H1 (cell line): ENCODE results near the gene SLC22A8. TPM values are rescaled to one million over a fixed set of nuclear protein-coding genes. Genes with fewer than 3 reads are reported as not detected.

Source experiments
- CTCF ChIA-PET: fragments of 300-600 bp; sonication (Branson Sonifier 250); formaldehyde crosslinking; loops from one replicate; lab custom pipeline; 2021; ENCODE audit not compliant: partially characterized antibody; lab: Charles Lee
- POLR2A ChIA-PET: fragments of 300-600 bp; sonication (Branson Sonifier 250); formaldehyde crosslinking; loops from one replicate; lab custom pipeline; 2021; ENCODE audit warnings: inconsistent platforms; ENCODE audit not compliant: partially characterized antibody; lab: Charles Lee
- DNase-seq, 2 experiments: peaks; one replicate each; pipeline versions ENCODE4 v3.0.0 to v3.0.0-alpha.2; 2010 to 2022; ENCODE audit warnings: low spot score in 2 of 2, low read depth in 1 of 2, mixed read lengths in 1 of 2
- FAIRE-seq: peaks from 2 replicates; lab custom pipeline; 2011; peaks lifted over from hg19 to GRCh38; lab: Jason Lieb, UNC
- H2AFZ ChIP-seq: 2 replicates; pipeline ENCODE4 v1.8.1; 2012; ENCODE audit warnings: low read length, inconsistent platforms
- H2AK5ac ChIP-seq: 2 replicates; pipeline ENCODE4 v1.6.1; 2013; ENCODE audit warnings: low read depth, low read length
- H2BK120ac ChIP-seq: replicated peaks from 2 replicates; pipeline ENCODE3; 2013; ENCODE audit warnings: low read depth, low read length, inconsistent platforms
- H2BK12ac ChIP-seq: 2 replicates; pipeline ENCODE4 v1.6.1; 2013; ENCODE audit warnings: low read depth, low read length
- H2BK15ac ChIP-seq: 2 replicates; pipeline ENCODE4 v1.6.1; 2013; ENCODE audit warnings: low read length
- H2BK20ac ChIP-seq: 2 replicates; pipeline ENCODE4 v1.6.1; 2013; ENCODE audit warnings: low read length
- H2BK5ac ChIP-seq: 2 replicates; pipeline ENCODE4 v1.6.1; 2013; ENCODE audit warnings: low read depth, low read length
- H3K14ac ChIP-seq: 2 replicates; pipeline ENCODE4 v1.6.1; 2013; ENCODE audit warnings: inconsistent platforms; ENCODE audit not compliant: insufficient read length
- H3K18ac ChIP-seq: 2 replicates; pipeline ENCODE4 v1.6.1; 2013; ENCODE audit warnings: low read length; ENCODE audit errors: extremely low read depth
- H3K23ac ChIP-seq: 2 replicates; pipeline ENCODE4 v1.6.1; 2013; ENCODE audit warnings: inconsistent platforms; ENCODE audit not compliant: insufficient read length
- H3K23me2 ChIP-seq: 2 replicates; pipeline ENCODE4 v1.6.1; 2013; ENCODE audit warnings: low read depth, low read length
- H3K27ac ChIP-seq: 2 replicates; pipeline ENCODE4 v1.6.1; 2011; ENCODE audit warnings: low read depth, low read length, inconsistent platforms
- H3K27me3 ChIP-seq, 4 experiments: replicated peaks in 1 of 4; 1 replicate in 1 of 4; 2 replicates in 3 of 4; pipeline versions ENCODE4 v1.6.1 to v1.8.1; 2011 to 2013; ENCODE audit warnings: low read length in 3 of 4, mild to moderate bottlenecking in 3 of 4, inconsistent platforms in 2 of 4, mixed read lengths in 2 of 4, moderate library complexity in 1 of 4; ENCODE audit not compliant: control insufficient read depth in 3 of 4, insufficient read depth in 3 of 4; ENCODE audit errors: extremely low read depth in 1 of 4
- H3K36me3 ChIP-seq, 4 experiments: 2 replicates each; pipeline versions ENCODE4 v1.6.1 to v1.8.1; 2011 to 2013; ENCODE audit warnings: mild to moderate bottlenecking in 4 of 4, low read length in 3 of 4, moderate library complexity in 2 of 4, control low read depth in 1 of 4, inconsistent platforms in 1 of 4; ENCODE audit not compliant: insufficient read depth in 4 of 4, control insufficient read depth in 2 of 4
- H3K4ac ChIP-seq: replicated peaks from 2 replicates; pipeline ENCODE3; 2013; ENCODE audit warnings: low read length, low read depth, mixed read lengths, inconsistent platforms; ENCODE audit not compliant: insufficient read length
- H3K4me1 ChIP-seq, 4 experiments: replicated peaks in 1 of 4; 1 replicate in 1 of 4; 2 replicates in 3 of 4; pipeline versions ENCODE4 v1.6.1 to v1.8.1; 2011 to 2013; ENCODE audit warnings: low read length in 3 of 4, inconsistent platforms in 2 of 4, mixed read lengths in 1 of 4; ENCODE audit not compliant: insufficient read depth in 4 of 4, control insufficient read depth in 3 of 4
- H3K4me2 ChIP-seq, 2 experiments: 2 replicates each; pipeline versions ENCODE4 v1.6.1 to v1.8.1; 2011 to 2013; ENCODE audit warnings: low read depth in 2 of 2, low read length in 2 of 2, control low read depth in 1 of 2, inconsistent platforms in 1 of 2, mild to moderate bottlenecking in 1 of 2; ENCODE audit not compliant: insufficient read depth in 1 of 2
- H3K4me3 ChIP-seq, 4 experiments: fragments of 200-600, 300-600 bp in 1 of 4; sonication (generic), shearing (Covaris generic), sonication (Bioruptor Twin) in 1 of 4; 2 replicates each; pipeline versions ENCODE4 v1.5.1 to v1.8.1; 2011 to 2016; ENCODE audit warnings: low read length in 4 of 4, low read depth in 3 of 4, control low read depth in 2 of 4, inconsistent platforms in 2 of 4, mild to moderate bottlenecking in 2 of 4, mixed read lengths in 1 of 4, moderate library complexity in 1 of 4; ENCODE audit not compliant: insufficient read depth in 2 of 4; ENCODE audit errors: extremely low read depth in 1 of 4
- H3K56ac ChIP-seq: replicated peaks from 2 replicates; pipeline ENCODE3; 2013; ENCODE audit warnings: low read depth, mild to moderate bottlenecking, mixed read lengths, low read length, inconsistent platforms; ENCODE audit not compliant: insufficient read length
- H3K79me1 ChIP-seq: 2 replicates; pipeline ENCODE4 v1.6.1; 2013; ENCODE audit warnings: low read depth, low read length, control low read depth
- H3K79me2 ChIP-seq, 2 experiments: 2 replicates each; pipeline versions ENCODE4 v1.6.1 to v1.8.1; 2012 to 2013; ENCODE audit warnings: low read length in 2 of 2, mild to moderate bottlenecking in 2 of 2, inconsistent platforms in 1 of 2; ENCODE audit not compliant: insufficient read depth in 2 of 2, control insufficient read depth in 1 of 2
- H3K9ac ChIP-seq, 4 experiments: replicated peaks in 1 of 4; 1 replicate in 1 of 4; 2 replicates in 3 of 4; pipeline versions ENCODE4 v1.6.1 to v1.8.1; 2011 to 2013; ENCODE audit warnings: low read depth in 3 of 4, low read length in 3 of 4, control low read depth in 2 of 4, mild to moderate bottlenecking in 2 of 4, moderate library complexity in 2 of 4, inconsistent platforms in 1 of 4; ENCODE audit errors: extremely low read depth in 1 of 4
- H3K9me3 ChIP-seq, 2 experiments: 2 replicates each; pipeline versions ENCODE4 v1.6.1 to v1.8.1; 2012 to 2013; ENCODE audit warnings: mild to moderate bottlenecking in 2 of 2, moderate library complexity in 2 of 2, control low read depth in 1 of 2, inconsistent platforms in 1 of 2, low read depth in 1 of 2, low read length in 1 of 2, mixed read lengths in 1 of 2; ENCODE audit not compliant: insufficient read depth in 2 of 2
- H4K20me1 ChIP-seq, 2 experiments: replicated peaks in 1 of 2; 2 replicates each; pipeline versions ENCODE3 to v1.8.1; 2011 to 2013; ENCODE audit warnings: inconsistent platforms in 2 of 2, low read length in 2 of 2, mild to moderate bottlenecking in 1 of 2; ENCODE audit not compliant: insufficient read depth in 2 of 2, control insufficient read depth in 1 of 2
- H4K5ac ChIP-seq: 2 replicates; pipeline ENCODE4 v1.6.1; 2013; ENCODE audit warnings: low read length, low read depth, mixed read lengths, inconsistent platforms; ENCODE audit not compliant: insufficient read length
- H4K8ac ChIP-seq: 2 replicates; pipeline ENCODE4 v1.8.0; 2013; ENCODE audit warnings: mild to moderate bottlenecking, moderate library complexity, low read length, inconsistent platforms; ENCODE audit not compliant: insufficient read depth; ENCODE audit errors: extremely low read depth
- H4K91ac ChIP-seq: replicated peaks from 2 replicates; pipeline ENCODE3; 2013; ENCODE audit warnings: low read length, mixed read lengths, inconsistent platforms; ENCODE audit not compliant: insufficient read length
- BACH1 ChIP-seq: IDR thresholded peaks from 2 replicates; pipeline ENCODE4 v1.6.1; 2012; ENCODE audit warnings: low read length, improper control_type of control experiment
- BCL11A ChIP-seq, 2 experiments: IDR thresholded peaks; one replicate each; pipeline ENCODE4 v1.6.1; 2011; ENCODE audit warnings: low read depth in 2 of 2, low read length in 2 of 2, mild to moderate bottlenecking in 2 of 2
- CBX5 ChIP-seq: fragments of 300-800, 300-1000 bp; sonication (generic); IDR thresholded peaks from 2 replicates; pipeline ENCODE4 v1.7.1; 2016; ENCODE audit warnings: antibody characterized with exemption, low read length, low read depth
- CTBP2 ChIP-seq: IDR thresholded peaks from 2 replicates; pipeline ENCODE4 v1.7.0; 2011; ENCODE audit warnings: borderline replicate concordance, mild to moderate bottlenecking, moderate library complexity, mixed read lengths, low read length; ENCODE audit not compliant: insufficient read depth, insufficient read length
- JUN ChIP-seq: IDR thresholded peaks from 2 replicates; pipeline ENCODE4 v1.6.1; 2011; ENCODE audit warnings: low read depth, mild to moderate bottlenecking, improper control_type of control experiment, low read length
- NRF1 ChIP-seq: IDR thresholded peaks from 2 replicates; pipeline ENCODE4 v1.6.1; 2011; ENCODE audit warnings: mild to moderate bottlenecking, low read depth, low read length, improper control_type of control experiment
- POLR2AphosphoS5 ChIP-seq: IDR thresholded peaks from 2 replicates; pipeline ENCODE4 v1.6.1; 2011; ENCODE audit warnings: low read depth, low read length
- SIRT6 ChIP-seq: IDR thresholded peaks from one replicate; pipeline ENCODE4 v1.7.1; 2012; ENCODE audit warnings: low read length, inconsistent platforms
- SUZ12 ChIP-seq: fragments of 200-600 bp; sonication (generic); IDR thresholded peaks from 2 replicates; pipeline ENCODE4 v1.6.1; 2012; ENCODE audit warnings: mild to moderate bottlenecking, inconsistent platforms, low read length, moderate library complexity, mixed read lengths
- WGBS, 2 experiments: shearing (Covaris generic) in 1 of 2; methylation state at CpG; one replicate each; pipeline versions ENCODE4 v1.1.6 to v1.1.7; 2013 to 2015; ENCODE audit warnings: low lambda C conversion rate in 2 of 2, mixed read lengths in 2 of 2, inconsistent platforms in 1 of 2, low coverage in 1 of 2, missing lambda C conversion rate in 1 of 2; ENCODE audit not compliant: insufficient replicate concordance in 2 of 2, insufficient coverage in 1 of 2, insufficient read length in 1 of 2; ENCODE audit errors: extremely low coverage in 1 of 2, missing lambda C conversion rate in 1 of 2; 5-methylcytosine and 5-hydroxymethylcytosine counted together
- polyA plus RNA-seq, 7 experiments: library from polyadenylated mRNA; depleted of rRNA in 3 of 7; stranded (reverse) in 5 of 7; unstranded in 2 of 7; fragments of >200 nt in 5 of 7; fragments of 200-250 nt in 2 of 7; gene quantifications; 1 replicate in 5 of 7; 2 replicates in 1 of 7; 4 replicates in 1 of 7; pipeline versions ENCODE4 v1.2.1 to v1.2.3, GENCODE V29; 2011 to 2013; ENCODE audit warnings: missing spikeins in 2 of 7, mixed read lengths in 2 of 7
- total RNA-seq: library from RNA; stranded (reverse); fragmentation: NEBNext Ultra II Directional; extraction: Animal tissue kit (Norgen Biotek cat#: 25700); gene quantifications from 2 replicates; pipeline ENCODE4 v1.2.1, GENCODE V29; 2021
- TF ChIP-seq, protein P1 (sequence below): IDR thresholded peaks from 2 replicates; pipeline ENCODE4 v1.6.1; 2011; ENCODE audit warnings: low read length, improper control_type of control experiment

SLC22A8 gene
- total and polyA plus RNA-seq, 2 of the 8 experiments (the other 6 are each of a cell fraction or from before 2014, with no cell fraction given), result not detected

DNA sequence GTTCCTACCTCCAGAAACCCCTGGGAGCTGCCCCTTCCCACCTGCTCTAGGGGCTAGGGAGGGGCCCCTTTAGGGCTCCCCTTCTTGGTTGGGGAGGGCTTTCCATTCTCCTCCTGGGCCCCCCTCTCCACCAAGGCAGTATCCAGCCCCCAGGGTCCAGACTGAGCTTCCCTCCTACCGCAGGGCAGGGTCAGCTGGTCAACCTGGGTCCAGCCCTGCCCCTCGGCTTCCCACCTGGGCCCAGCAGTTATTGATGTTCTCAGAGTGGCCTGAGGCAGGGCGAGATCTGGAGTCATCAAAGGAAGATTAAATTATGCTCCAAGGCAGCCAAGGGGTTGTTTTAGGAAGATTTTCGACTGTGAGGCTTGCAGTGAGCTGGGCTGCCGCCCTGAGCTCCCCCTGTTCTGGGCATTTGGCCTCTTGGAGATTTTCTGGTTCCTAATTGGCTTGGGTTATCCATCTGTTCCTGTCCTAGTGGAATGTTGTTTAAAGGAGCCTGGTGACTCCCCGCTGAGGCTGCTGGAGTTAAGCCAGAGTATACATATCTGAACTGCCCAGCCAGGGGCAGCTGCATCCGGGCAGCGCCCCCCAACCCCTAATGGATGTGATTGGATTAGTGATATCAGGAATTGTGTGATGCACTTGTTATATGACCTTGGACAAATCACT is 1.8 kb upstream of the SLC22A8 start:
- Histone ChIP-seq H3K14ac (no peak overlapping the region), H3K27ac (no peak overlapping the region), H3K4me3 (no peak overlapping the region), H2BK12ac (no peak overlapping the region), H3K36me3 (no peaks in the 10 kb centered on the region), H3K56ac (no peak overlapping the region), H3K79me2 (no peaks in the 10 kb centered on the region), H2BK15ac (no peak overlapping the region), H4K20me1 (no peaks in the 10 kb centered on the region), H3K4ac (no peak overlapping the region), H4K8ac (no peak overlapping the region), H2BK120ac (no peak overlapping the region), H3K4me1 (peaks cover 0 to 12% (median 8%) of the 10 kb centered on the region in 4 experiments; a peak in 5 of 7 replicates), H3K18ac (no peak overlapping the region), H3K9me3 (no peaks in the 10 kb centered on the region), H3K23ac (no peak overlapping the region), H3K23me2 (no peaks in the 10 kb centered on the region; the same call in 1 of the 2 replicates), H4K91ac (no peak overlapping the region), H4K5ac (no peak overlapping the region), H3K4me2 (no peak overlapping the region), H3K27me3 (no peaks in the 10 kb centered on the region; a peak in 1 of 7 replicates), H2AK5ac (no peak overlapping the region), H2AFZ (no peak overlapping the region), H2BK20ac (no peak overlapping the region), H3K79me1 (no peaks in the 10 kb centered on the region; the same call in 1 of the 2 replicates), H2BK5ac (no peak overlapping the region; the same call in 1 of the 2 replicates), H3K9ac (no peak overlapping the region)
- DNase-seq, result no peak
- ChIA-PET CTCF (interaction anchor here (0.8 to 8.6 kb wide), 8 partner anchors 9 to 622 kb away, joined by 3 to 435 read pairs (median 140); partner anchors contain the start of gene CHRM1), POLR2A (interaction anchor here (0.6 to 2.2 kb wide), 2 partner anchors 111 to 131 kb away, joined by 3 to 6 read pairs; no protein-coding TSS in a partner anchor)
- 84% methylated on average over 8 of the region's 8 CpGs; no CpG with 5 or more reads in 1 of the 2 experiments for WGBS, 2 experiments
- FAIRE-seq, result no peak
- TF ChIP-seq BCL11A (IDR thresholded peaks at IDR 0.05; ENCODE audit: low read depth in 2 of 2, low read length in 2 of 2), result no peak
- TF ChIP-seq CBX5, result no peak
- TF ChIP-seq SIRT6, result no peak
- TF ChIP-seq POLR2AphosphoS5, result no peak
- no peak for TF ChIP-seq SUZ12
- TF ChIP-seq, protein P1, sequence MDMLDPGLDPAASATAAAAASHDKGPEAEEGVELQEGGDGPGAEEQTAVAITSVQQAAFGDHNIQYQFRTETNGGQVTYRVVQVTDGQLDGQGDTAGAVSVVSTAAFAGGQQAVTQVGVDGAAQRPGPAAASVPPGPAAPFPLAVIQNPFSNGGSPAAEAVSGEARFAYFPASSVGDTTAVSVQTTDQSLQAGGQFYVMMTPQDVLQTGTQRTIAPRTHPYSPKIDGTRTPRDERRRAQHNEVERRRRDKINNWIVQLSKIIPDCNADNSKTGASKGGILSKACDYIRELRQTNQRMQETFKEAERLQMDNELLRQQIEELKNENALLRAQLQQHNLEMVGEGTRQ, result no peak
- TF ChIP-seq NRF1, result no peak
- TF ChIP-seq BACH1, result no peak
- no peak for TF ChIP-seq CTBP2
- TF ChIP-seq JUN, result no peak
